ENCODE data around the gene SLC12A1. TPM values are rescaled to one million over a fixed set of nuclear protein-coding genes. Genes with fewer than 3 reads are reported as not detected.

SLC12A1 gene
- total and polyA plus RNA-seq, 2 of the 8 experiments (the other 6 are each of a cell fraction or from before 2014, with no cell fraction given): 0.63 to 1.0 TPM

GRCh38 chr15:48330855-48331795 lies 125.0 kb downstream of the SLC12A1 start, which contains the start of gene DUT (continued):
- TF ChIP-seq YY1 (IDR thresholded peaks at IDR 0.05; ENCODE audit: low read depth, low read length) (peak; percentile 67), TEAD4 (IDR thresholded peaks at IDR 0.05; ENCODE audit: low read depth, low read length) (0 out of 2 replicates have a peak, but pooled peaks have one; percentile 22), EP300 (IDR thresholded peaks at IDR 0.05; ENCODE audit: borderline replicate concordance in 1 of 2, low read depth in 2 of 2, low read length in 2 of 2) (no peak), GTF2F1 (IDR thresholded peaks at IDR 0.05; ENCODE audit: borderline replicate concordance, low read depth, low read length) (no peak), RBBP5 (IDR thresholded peaks at IDR 0.05; ENCODE audit: borderline replicate concordance, low read depth, low read length) (peak; percentile 84), NRF1 (IDR thresholded peaks at IDR 0.05; ENCODE audit: low read depth, low read length) (no peak)
- TF ChIP-seq, protein P1, sequence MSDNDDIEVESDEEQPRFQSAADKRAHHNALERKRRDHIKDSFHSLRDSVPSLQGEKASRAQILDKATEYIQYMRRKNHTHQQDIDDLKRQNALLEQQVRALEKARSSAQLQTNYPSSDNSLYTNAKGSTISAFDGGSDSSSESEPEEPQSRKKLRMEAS (IDR thresholded peaks at IDR 0.05): peak; percentile 59

All from H1 (cell line).